K562 (cell line): ENCODE results near the gene CNKSR1. TPM values are rescaled to one million over a fixed set of nuclear protein-coding genes. Genes with fewer than 3 reads are reported as not detected.
A peak's percentile ranks its signal among the peaks of the same experiment; 100 is the strongest.

Experiments used
- ATF1 ChIP-seq, 2 experiments: fragments of 450-650 bp in 1 of 2; IDR thresholded peaks; 2 replicates each; pipeline ENCODE4 v1.6.1; 2016; ENCODE audit warnings: missing compliant biosample characterization in 1 of 2, missing genetic modification characterization in 1 of 2
- ILF3 ChIP-seq: fragments of 450-650 bp; IDR thresholded peaks from 2 replicates; pipeline ENCODE4 v1.6.1; 2018; ENCODE audit warnings: antibody characterized with exemption, mild to moderate bottlenecking, moderate library complexity, borderline replicate concordance
- KLF16 ChIP-seq: IDR thresholded peaks from 2 replicates; pipeline ENCODE4 v1.6.1; 2016; ENCODE audit warnings: antibody characterized with exemption
- NR2C2 ChIP-seq, 2 experiments: fragments of 200-800 bp in 1 of 2; sonication (Bioruptor generic) in 1 of 2; sonication (generic) in 1 of 2; formaldehyde crosslinking in 1 of 2; IDR thresholded peaks; 2 replicates each; pipeline versions ENCODE4 v1.6.1 to v1.8.0; 2016 to 2022; ENCODE audit warnings: mild to moderate bottlenecking in 1 of 2, missing compliant biosample characterization in 1 of 2, missing genetic modification characterization in 1 of 2, missing genetic modification reagents in 1 of 2
- SAFB2 ChIP-seq: fragments of 200-400 bp; formaldehyde crosslinking; IDR thresholded peaks from 2 replicates; pipeline ENCODE4 v1.6.1; 2018; ENCODE audit warnings: borderline replicate concordance, low read length, low read depth, moderate library complexity; ENCODE audit not compliant: severe bottlenecking
- SMARCE1 ChIP-seq: fragments of 450-650 bp; IDR thresholded peaks from 2 replicates; pipeline ENCODE4 v1.7.1; 2016; ENCODE audit warnings: mild to moderate bottlenecking
- ZNF282 ChIP-seq: sonication (generic); formaldehyde crosslinking; IDR thresholded peaks from 2 replicates; pipeline ENCODE4 v1.8.1; 2023; ENCODE audit warnings: missing genetic modification reagents
- ZNF316 ChIP-seq: fragments of 450-650 bp; IDR thresholded peaks from 2 replicates; pipeline ENCODE4 v1.6.1; 2016
- ZNF696 ChIP-seq: fragments of 250-450 bp; sonication (Bioruptor Pico); conservative IDR thresholded peaks from 2 replicates; pipeline ENCODE4 v1.4.0; 2020; ENCODE audit warnings: mild to moderate bottlenecking, moderate library complexity
- polyA plus RNA-seq, 8 experiments: library from polyadenylated mRNA; depleted of rRNA in 4 of 8; stranded (reverse) in 5 of 8; unstranded in 3 of 8; fragments of >200 nt; fragmentation: Nextera tagmentation in 2 of 8; fragmentation: Illumina TruSeq in 1 of 8; extraction: Ambion mirVana in 2 of 8; extraction: Trizol in 1 of 8; gene quantifications; 2 replicates each; pipeline versions ENCODE4 v1.2.1 to v1.2.3, GENCODE V29; 2011 to 2014; ENCODE audit warnings: inconsistent platforms in 1 of 8, missing spikeins in 1 of 8
- total RNA-seq, 7 experiments: library from RNA; depleted of rRNA in 6 of 7; stranded (reverse); fragments of >200 nt in 6 of 7; fragmentation: Illumina TruSeq in 2 of 7; extraction: Trizol in 2 of 7; gene quantifications; 2 replicates each; pipeline versions ENCODE4 v1.2.1 to v1.2.3, GENCODE V29; 2011 to 2021; ENCODE audit warnings: low replicate concordance in 1 of 7
- TF ChIP-seq, protein P1 (sequence below): fragments of 200-600 bp; sonication (generic); IDR thresholded peaks from one replicate; pipeline ENCODE4 v1.6.1; 2012; ENCODE audit warnings: mild to moderate bottlenecking, low read depth, low read length, inconsistent platforms

The CNKSR1 gene
- total and polyA plus RNA-seq, 9 of the 15 experiments (the other 6 are each of a cell fraction or from before 2014, with no cell fraction given), result 0.03 to 2.8 (median 1.1) TPM

GRCh38 chr1:26237230-26237966, 60.1 kb downstream of the CNKSR1 start (continued):
- TF ChIP-seq, protein P1, sequence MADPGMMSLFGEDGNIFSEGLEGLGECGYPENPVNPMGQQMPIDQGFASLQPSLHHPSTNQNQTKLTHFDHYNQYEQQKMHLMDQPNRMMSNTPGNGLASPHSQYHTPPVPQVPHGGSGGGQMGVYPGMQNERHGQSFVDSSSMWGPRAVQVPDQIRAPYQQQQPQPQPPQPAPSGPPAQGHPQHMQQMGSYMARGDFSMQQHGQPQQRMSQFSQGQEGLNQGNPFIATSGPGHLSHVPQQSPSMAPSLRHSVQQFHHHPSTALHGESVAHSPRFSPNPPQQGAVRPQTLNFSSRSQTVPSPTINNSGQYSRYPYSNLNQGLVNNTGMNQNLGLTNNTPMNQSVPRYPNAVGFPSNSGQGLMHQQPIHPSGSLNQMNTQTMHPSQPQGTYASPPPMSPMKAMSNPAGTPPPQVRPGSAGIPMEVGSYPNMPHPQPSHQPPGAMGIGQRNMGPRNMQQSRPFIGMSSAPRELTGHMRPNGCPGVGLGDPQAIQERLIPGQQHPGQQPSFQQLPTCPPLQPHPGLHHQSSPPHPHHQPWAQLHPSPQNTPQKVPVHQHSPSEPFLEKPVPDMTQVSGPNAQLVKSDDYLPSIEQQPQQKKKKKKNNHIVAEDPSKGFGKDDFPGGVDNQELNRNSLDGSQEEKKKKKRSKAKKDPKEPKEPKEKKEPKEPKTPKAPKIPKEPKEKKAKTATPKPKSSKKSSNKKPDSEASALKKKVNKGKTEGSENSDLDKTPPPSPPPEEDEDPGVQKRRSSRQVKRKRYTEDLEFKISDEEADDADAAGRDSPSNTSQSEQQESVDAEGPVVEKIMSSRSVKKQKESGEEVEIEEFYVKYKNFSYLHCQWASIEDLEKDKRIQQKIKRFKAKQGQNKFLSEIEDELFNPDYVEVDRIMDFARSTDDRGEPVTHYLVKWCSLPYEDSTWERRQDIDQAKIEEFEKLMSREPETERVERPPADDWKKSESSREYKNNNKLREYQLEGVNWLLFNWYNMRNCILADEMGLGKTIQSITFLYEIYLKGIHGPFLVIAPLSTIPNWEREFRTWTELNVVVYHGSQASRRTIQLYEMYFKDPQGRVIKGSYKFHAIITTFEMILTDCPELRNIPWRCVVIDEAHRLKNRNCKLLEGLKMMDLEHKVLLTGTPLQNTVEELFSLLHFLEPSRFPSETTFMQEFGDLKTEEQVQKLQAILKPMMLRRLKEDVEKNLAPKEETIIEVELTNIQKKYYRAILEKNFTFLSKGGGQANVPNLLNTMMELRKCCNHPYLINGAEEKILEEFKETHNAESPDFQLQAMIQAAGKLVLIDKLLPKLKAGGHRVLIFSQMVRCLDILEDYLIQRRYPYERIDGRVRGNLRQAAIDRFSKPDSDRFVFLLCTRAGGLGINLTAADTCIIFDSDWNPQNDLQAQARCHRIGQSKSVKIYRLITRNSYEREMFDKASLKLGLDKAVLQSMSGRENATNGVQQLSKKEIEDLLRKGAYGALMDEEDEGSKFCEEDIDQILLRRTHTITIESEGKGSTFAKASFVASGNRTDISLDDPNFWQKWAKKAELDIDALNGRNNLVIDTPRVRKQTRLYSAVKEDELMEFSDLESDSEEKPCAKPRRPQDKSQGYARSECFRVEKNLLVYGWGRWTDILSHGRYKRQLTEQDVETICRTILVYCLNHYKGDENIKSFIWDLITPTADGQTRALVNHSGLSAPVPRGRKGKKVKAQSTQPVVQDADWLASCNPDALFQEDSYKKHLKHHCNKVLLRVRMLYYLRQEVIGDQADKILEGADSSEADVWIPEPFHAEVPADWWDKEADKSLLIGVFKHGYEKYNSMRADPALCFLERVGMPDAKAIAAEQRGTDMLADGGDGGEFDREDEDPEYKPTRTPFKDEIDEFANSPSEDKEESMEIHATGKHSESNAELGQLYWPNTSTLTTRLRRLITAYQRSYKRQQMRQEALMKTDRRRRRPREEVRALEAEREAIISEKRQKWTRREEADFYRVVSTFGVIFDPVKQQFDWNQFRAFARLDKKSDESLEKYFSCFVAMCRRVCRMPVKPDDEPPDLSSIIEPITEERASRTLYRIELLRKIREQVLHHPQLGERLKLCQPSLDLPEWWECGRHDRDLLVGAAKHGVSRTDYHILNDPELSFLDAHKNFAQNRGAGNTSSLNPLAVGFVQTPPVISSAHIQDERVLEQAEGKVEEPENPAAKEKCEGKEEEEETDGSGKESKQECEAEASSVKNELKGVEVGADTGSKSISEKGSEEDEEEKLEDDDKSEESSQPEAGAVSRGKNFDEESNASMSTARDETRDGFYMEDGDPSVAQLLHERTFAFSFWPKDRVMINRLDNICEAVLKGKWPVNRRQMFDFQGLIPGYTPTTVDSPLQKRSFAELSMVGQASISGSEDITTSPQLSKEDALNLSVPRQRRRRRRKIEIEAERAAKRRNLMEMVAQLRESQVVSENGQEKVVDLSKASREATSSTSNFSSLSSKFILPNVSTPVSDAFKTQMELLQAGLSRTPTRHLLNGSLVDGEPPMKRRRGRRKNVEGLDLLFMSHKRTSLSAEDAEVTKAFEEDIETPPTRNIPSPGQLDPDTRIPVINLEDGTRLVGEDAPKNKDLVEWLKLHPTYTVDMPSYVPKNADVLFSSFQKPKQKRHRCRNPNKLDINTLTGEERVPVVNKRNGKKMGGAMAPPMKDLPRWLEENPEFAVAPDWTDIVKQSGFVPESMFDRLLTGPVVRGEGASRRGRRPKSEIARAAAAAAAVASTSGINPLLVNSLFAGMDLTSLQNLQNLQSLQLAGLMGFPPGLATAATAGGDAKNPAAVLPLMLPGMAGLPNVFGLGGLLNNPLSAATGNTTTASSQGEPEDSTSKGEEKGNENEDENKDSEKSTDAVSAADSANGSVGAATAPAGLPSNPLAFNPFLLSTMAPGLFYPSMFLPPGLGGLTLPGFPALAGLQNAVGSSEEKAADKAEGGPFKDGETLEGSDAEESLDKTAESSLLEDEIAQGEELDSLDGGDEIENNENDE, result no peak
- no peak for TF ChIP-seq ZNF696 (CRISPR knock-in tag)
- TF ChIP-seq SMARCE1, result peak; percentile 91
- TF ChIP-seq ILF3, result peak; percentile 69; the same call in 1 of the 2 replicates
- TF ChIP-seq ATF1 (CRISPR knock-in tag; IDR thresholded peaks at IDR 0.05), result no peak
- no peak for TF ChIP-seq ATF1 (tag; IDR thresholded peaks at IDR 0.05)
- TF ChIP-seq SAFB2, result no peak
- no peak for TF ChIP-seq KLF16
- TF ChIP-seq NR2C2 (CRISPR knock-in tag; IDR thresholded peaks at IDR 0.05), result no peak
- peak; percentile 17; the same call in 1 of the 2 replicates for TF ChIP-seq NR2C2 (tag; IDR thresholded peaks at IDR 0.05)
- TF ChIP-seq ZNF282, result no peak
- TF ChIP-seq ZNF316, result peak; percentile 99
